Epithelial cell of proximal tubule (primary cell): Measurements from ENCODE around the gene STAG1. TPM values are rescaled to one million over a fixed set of nuclear protein-coding genes. Genes with fewer than 3 reads are reported as not detected.
"Not testable (repeated sequence)": the region's sequence is repeated elsewhere in the genome, so short reads cannot be mapped to it uniquely, and the experiment has no call there.

Experiments
- DNase-seq: peaks from one replicate; pipeline ENCODE4 v3.0.0-alpha.2; 2011; ENCODE audit warnings: low read depth
- H3K4me3 ChIP-seq: 2 replicates; pipeline ENCODE4 v1.5.1; 2011; ENCODE audit warnings: low read depth, mild to moderate bottlenecking, low read length
- CTCF ChIP-seq: conservative IDR thresholded peaks from 2 replicates; pipeline ENCODE4 v1.5.1; 2012; ENCODE audit warnings: low read depth, mild to moderate bottlenecking, low read length
- total RNA-seq: library from RNA; depleted of rRNA; stranded (reverse); fragments of >200 nt; gene quantifications from 2 replicates; pipeline ENCODE4 v1.2.3, GENCODE V29; 2015

STAG1 gene
- total RNA-seq, 1 donor from 2014 or later, result 16.3 TPM

DNA sequence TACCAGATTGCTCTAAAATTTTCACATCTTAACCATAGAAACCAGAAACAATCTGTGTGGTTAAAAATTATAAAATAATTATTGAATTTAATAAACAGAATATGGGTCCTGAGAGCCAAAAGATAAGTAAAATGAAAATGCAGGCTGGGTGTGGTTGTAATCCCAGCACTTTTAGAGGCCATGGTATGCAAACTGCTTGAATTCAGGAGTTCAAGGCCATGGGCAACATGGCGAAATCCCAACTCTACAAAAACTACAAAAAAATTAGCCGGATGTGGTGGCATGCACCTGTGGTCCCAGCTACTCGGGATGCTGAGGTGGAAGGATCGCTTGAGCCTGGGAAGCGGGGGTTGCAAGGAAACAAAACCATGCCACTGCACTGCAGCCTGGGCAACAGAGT is 236.1 kb downstream of the STAG1 start:
- DNase-seq, result no peak
- no peak for TF ChIP-seq CTCF
- no peak overlapping the region for H3K4me3 ChIP-seq

DNA sequence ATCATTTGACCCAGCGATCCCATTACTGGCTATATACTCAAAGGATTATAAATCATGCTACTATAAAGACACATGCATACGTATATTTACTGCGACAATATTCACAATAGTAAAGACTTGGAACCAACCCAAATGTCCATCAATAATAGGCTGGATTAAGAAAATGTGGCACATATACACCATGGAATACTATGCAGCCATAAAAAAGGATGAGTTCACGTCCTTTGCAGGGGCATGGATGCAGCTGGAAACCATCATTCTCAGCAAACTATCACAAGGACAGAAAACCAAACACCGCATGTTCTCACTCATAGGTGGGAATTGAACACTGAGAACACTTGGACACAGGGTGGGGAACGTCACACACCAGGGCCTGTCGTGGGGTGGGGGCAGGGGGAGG is 237.6 kb downstream of the STAG1 start:
- not testable (repeated sequence) for DNase-seq, H3K4me3 ChIP-seq

DNA sequence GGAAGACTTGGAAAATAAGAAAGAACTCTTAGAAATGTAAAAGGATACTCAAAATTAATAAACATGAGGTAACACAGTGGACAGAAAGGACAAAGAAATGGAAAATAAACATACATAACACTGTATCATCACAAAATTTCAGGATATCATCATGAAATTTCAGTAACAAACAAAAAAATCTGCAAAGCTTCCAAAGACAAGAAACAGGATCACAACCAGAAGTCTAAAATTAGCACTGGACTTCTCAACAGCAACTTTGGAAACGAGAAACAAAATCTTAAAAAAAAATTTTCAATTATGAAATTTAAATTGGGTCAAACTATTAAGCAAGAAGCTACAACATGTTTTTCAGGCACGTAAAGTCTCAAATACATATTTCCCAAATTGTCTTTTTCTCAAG is 238.8 kb downstream of the STAG1 start:
- no peak for TF ChIP-seq CTCF
- no peak for DNase-seq
- no peak overlapping the region for H3K4me3 ChIP-seq

GRCh38 chr3:136512381-136512780 is 239.8 kb downstream of the STAG1 start:
- TF ChIP-seq CTCF, result no peak
- no peak for DNase-seq

DNA sequence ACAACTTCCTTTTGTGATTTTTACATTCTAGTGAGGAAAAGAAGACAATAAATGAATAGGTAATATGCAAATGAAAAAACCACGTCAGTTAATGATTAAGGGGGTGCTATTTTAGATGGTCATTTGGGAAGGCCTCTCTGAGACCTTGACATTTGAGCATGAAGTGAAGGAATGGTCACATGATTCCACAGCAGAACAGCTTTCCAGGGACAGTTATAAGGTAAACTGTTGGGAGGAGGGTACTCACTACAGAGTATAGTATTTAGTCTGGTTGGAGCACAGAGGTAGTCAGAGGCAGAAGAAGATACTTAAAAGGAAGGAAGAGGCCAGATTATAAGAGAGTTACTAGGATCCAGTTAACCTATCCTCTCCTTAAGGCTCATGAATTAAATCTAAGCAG is 246.5 kb downstream of the STAG1 start:
- TF ChIP-seq CTCF, result no peak
- DNase-seq, result no peak

More at GRCh38 chr3:136512381-136512780, 239.8 kb downstream of the STAG1 start:
- no peak overlapping the region for H3K4me3 ChIP-seq

GRCh38 chr3:136503056-136503455 is 249.1 kb downstream of the STAG1 start:
- DNase-seq, result no peak
- no peak for TF ChIP-seq CTCF
- H3K4me3 ChIP-seq, result no peak overlapping the region

More for the DNA sequence above, 246.5 kb downstream of the STAG1 start:
- no peak overlapping the region for H3K4me3 ChIP-seq

DNA sequence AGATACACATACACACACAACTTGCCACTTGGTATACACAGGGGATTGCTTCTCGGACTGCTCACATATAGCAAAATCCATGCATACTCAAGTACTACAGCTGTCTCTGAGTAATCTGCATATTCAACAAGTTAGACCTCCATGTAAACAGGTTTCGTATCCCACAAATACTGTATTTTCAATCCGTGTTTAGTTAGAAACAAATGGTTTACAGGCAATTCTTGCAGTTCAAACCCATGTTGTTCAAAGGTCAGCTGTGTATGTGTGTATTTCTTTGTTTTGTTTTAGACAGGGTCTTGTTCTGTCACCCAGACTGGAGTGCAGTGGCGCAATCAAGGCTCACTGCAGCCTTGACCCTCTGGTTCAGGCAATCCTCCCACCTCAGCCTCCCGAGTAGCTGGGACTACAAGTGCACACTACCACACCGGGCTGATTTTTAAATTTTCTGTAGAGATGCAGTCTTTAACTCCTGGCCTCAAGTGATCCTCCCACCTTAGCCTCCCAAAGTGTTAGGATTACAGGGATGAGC is 253.2 kb downstream of the STAG1 start:
- no peak for TF ChIP-seq CTCF
- H3K4me3 ChIP-seq, result no peak overlapping the region
- no peak for DNase-seq
